C4-2B (cell line): ENCODE results near the gene ZNF492.
"Not testable (repeated sequence)": the region's sequence is repeated elsewhere in the genome, so short reads cannot be mapped to it uniquely, and the experiment has no call there.

Source experiments
- H3K27ac ChIP-seq: fragments of 450-650 bp; 2 replicates; pipeline ENCODE4 v1.5.1; 2017
- CTCF ChIP-seq: fragments of 450-650 bp; conservative IDR thresholded peaks from 2 replicates; pipeline ENCODE4 v1.5.1; 2017; ENCODE audit warnings: mild to moderate bottlenecking
- ZFX ChIP-seq: fragments of 450-650 bp; IDR thresholded peaks from 2 replicates; pipeline ENCODE4 v1.6.1; 2017

Gene ZNF492

GRCh38 chr19:22608441-22608840 lies 25.7 kb upstream of the ZNF492 start:
- TF ChIP-seq ZFX (no peak), CTCF (no peak)
- no peak overlapping the region for H3K27ac ChIP-seq

- H3K27ac ChIP-seq: no peak overlapping the region
- TF ChIP-seq CTCF (no peak), ZFX (no peak)
These were observed 24.5 kb upstream of the ZNF492 start for GRCh38 chr19:22609630-22610029.

GRCh38 chr19:22610121-22610520 lies 24.0 kb upstream of the ZNF492 start:
- TF ChIP-seq ZFX (no peak), CTCF (no peak)
- no peak overlapping the region for H3K27ac ChIP-seq

GRCh38 chr19:22612316-22612715 lies 21.8 kb upstream of the ZNF492 start:
- H3K27ac ChIP-seq: no peak overlapping the region
- TF ChIP-seq ZFX: no peak
- no peak for TF ChIP-seq CTCF

GRCh38 chr19:22616659-22617058 lies 17.5 kb upstream of the ZNF492 start:
- no peak for TF ChIP-seq CTCF
- TF ChIP-seq ZFX: no peak
- no peak overlapping the region for H3K27ac ChIP-seq

- H3K27ac ChIP-seq: not testable (repeated sequence)
These were observed 16.9 kb upstream of the ZNF492 start for GRCh38 chr19:22617181-22617580.

- TF ChIP-seq CTCF: no peak
- TF ChIP-seq ZFX: no peak
These were observed 16.4 kb upstream of the ZNF492 start for GRCh38 chr19:22617614-22618320.

GRCh38 chr19:22619371-22619770 lies 14.8 kb upstream of the ZNF492 start:
- TF ChIP-seq ZFX (no peak), CTCF (no peak)
- no peak overlapping the region for H3K27ac ChIP-seq

More at GRCh38 chr19:22617614-22618320, 16.4 kb upstream of the ZNF492 start:
- no peak overlapping the region for H3K27ac ChIP-seq
